Measurements from ENCODE around the gene IFIT1.
"Not testable (repeated sequence)": the region's sequence is repeated elsewhere in the genome, so short reads cannot be mapped to it uniquely, and the experiment has no call there.

DNA sequence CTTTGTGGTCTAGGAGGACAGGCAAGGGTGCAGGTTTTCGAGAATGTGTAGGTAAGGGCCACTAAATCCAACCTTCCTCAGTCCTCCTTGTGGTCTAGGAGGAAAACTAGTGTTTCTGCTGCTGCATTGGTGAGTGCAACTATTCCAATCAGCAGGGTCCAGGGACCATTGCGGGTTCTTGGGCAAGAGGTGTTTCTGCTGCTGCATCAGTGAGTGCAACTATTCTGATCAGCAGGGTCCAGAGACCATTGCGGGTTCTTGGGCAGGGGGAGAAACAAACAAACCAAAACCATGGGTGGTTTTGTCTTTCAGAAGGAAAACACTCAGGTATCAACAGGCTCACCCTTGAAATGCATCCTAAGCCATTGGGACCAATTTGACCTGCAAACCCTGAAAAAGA lies 15.4 kb downstream of the IFIT1 start:
- TF ChIP-seq, protein P1, sequence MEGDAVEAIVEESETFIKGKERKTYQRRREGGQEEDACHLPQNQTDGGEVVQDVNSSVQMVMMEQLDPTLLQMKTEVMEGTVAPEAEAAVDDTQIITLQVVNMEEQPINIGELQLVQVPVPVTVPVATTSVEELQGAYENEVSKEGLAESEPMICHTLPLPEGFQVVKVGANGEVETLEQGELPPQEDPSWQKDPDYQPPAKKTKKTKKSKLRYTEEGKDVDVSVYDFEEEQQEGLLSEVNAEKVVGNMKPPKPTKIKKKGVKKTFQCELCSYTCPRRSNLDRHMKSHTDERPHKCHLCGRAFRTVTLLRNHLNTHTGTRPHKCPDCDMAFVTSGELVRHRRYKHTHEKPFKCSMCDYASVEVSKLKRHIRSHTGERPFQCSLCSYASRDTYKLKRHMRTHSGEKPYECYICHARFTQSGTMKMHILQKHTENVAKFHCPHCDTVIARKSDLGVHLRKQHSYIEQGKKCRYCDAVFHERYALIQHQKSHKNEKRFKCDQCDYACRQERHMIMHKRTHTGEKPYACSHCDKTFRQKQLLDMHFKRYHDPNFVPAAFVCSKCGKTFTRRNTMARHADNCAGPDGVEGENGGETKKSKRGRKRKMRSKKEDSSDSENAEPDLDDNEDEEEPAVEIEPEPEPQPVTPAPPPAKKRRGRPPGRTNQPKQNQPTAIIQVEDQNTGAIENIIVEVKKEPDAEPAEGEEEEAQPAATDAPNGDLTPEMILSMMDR (IDR thresholded peaks at IDR 0.05; ENCODE audit: low read depth, low read length, poor library complexity, severe bottlenecking): not testable (repeated sequence)
- TF ChIP-seq EZH2phosphoT487 (IDR thresholded peaks at IDR 0.05; ENCODE audit: borderline replicate concordance, low read length): not testable (repeated sequence)

Data from DOHH2 (cell line).